T-helper 2 cell (primary cell): ENCODE results near the gene CGB5.
"Not testable (repeated sequence)": the region's sequence is repeated elsewhere in the genome, so short reads cannot be mapped to it uniquely, and the experiment has no call there.

Experiments used
- DNase-seq, 5 experiments: peaks; one replicate each; pipeline versions ENCODE4 v3.0.0 to v3.0.0-alpha.2; 2012 to 2022

The CGB5 gene

DNA sequence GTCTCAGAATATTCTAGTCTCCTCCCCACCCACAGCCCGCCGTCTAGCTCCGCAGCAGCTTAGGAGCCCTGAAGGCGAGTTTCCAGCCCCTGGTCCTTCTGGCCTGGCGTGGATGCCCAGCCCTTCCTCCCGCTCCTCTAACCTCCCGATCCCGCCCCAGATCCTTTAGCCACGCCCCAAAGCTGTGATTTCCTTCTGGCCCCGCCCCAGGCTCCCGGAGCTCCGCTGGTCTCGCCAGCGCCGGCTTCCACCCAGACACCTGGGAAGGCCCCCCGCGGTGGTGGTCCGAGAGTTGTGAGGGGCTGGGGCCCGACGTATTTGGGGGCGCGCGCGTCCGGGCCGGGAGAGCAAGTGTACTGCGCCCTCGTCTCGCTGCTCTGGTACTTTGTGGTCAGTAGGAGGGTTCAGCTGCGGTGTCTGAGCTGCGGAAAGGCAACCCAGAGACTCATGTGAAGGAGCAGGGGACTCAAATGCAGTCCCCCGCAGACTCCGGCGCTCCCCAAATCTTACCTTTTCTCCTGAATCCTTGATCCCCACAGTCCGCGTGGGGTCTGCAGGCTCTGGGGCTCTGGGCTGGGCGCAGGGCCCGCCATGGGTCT is 14.1 kb downstream of the CGB5 start, which contains the start of gene CGB7:
CGB7 (minus strand) TSS at position 114 of the 599 bp plus-strand sequence. CDS start 2,374 bp downstream, outside the sequence.
- peak in 3 of 5 experiments; percentile 17 to 37 (median 33) for DNase-seq

DNA sequence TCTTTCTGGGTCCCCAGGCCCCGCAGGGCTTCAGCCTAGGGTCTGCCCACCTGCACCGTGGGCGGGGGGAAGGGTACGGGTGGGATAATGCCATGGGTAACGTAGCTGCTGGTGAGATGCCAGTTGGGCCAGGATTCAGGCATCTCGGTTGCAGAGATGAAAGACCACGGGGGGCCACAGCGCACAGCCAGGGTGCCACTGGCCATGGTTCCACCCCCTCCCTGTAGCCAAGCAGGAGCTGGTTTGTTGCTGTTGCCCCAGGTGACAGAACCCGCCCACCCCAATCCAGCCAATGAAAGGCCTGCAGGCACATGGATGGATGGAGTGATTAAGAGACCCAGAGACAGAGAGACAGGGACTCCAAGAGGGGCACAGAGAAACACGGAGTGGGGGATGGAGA is 14.9 kb downstream of the CGB5 start:
- peak in 1 of 5 experiments; percentile 30 for DNase-seq

DNA sequence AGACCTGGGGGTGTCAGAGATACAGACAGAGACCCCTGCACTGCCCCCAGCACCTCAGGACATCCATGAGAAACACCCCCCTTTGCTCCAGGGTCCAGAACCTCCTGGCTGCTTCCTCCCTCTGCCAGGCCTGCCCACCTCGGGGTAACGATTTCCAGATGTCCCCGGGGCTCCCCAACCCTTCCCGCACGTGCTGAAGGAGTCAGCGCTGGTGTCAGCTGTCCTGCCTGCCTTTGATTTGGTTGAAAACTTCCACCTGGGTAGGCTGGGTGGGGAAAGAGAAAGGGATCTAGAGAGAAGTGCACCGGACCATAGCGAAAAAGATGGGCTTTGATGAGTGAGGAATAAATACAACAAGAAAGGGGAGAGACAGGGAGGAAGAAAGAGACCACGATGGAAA is 15.4 kb downstream of the CGB5 start:
- no peak for DNase-seq

DNA sequence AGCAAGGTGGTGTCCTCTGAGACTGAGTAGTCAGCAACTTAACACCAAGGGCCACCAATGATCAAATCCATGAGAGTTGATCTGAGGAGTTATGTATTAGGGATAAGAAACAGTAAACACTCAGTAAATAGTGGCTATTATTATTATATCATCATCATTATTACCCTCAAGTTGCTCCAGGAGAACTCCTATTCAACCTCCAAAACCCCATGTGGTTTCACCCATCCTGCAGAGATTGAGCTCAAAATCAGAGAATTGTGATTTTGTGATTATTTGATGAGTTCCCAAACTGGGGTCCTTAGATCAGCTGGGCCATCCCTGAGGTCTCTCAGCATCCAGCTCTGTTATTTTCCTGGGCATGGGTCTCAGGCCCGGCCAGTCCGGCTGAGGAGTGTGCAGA is 17.4 kb downstream of the CGB5 start:
- DNase-seq = no peak

DNA sequence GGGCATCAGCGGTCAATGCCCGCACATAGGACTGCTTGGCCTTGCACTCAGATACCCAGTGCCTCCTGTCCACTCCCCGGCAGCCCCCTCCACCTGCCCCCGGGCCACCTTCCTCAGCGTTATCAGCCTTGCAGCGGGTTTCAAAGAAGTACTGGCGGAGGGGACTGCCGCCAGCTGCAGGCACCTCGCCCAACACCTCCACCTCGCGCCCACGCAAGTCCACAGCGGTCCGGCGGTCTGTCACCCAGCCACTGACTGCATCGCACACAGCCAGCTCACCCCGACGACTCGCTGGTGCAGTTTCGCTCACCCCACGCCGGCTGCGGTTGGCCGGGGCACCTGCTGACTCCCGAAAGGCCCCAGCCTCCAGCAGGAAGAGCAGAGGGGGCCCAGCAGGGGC is 17.8 kb downstream of the CGB5 start:
- DNase-seq = no peak

DNA sequence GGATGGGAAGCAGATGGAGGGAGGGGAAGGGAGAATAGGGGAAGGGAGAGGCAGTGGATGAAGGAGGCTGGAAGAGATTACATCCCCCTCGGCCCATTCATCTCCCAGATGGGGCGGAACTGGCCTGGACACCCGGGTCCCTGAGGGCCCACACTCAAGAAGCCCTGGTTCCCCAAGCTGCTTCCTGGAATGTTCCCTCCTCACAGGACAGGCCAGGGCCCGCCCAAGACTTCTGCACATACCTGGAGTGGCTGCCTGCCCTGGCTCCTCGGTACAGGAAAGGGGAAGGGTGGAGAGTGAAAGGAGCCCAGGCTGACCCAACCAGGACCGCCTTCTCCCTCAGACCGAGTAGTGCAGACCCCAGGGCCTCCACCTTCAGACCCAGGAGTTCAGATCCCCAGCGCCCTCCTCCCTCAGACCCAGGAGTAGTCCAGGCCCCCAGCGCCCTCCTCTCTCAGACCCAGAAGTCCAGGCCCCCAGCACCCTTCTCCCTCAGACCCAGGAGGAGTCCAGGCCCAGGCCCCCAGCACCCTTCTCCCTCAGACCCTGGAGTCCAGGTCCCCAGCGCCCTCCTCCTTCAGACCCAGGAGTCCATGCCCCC is 20.5 kb downstream of the CGB5 start:
- DNase-seq = no peak

DNA sequence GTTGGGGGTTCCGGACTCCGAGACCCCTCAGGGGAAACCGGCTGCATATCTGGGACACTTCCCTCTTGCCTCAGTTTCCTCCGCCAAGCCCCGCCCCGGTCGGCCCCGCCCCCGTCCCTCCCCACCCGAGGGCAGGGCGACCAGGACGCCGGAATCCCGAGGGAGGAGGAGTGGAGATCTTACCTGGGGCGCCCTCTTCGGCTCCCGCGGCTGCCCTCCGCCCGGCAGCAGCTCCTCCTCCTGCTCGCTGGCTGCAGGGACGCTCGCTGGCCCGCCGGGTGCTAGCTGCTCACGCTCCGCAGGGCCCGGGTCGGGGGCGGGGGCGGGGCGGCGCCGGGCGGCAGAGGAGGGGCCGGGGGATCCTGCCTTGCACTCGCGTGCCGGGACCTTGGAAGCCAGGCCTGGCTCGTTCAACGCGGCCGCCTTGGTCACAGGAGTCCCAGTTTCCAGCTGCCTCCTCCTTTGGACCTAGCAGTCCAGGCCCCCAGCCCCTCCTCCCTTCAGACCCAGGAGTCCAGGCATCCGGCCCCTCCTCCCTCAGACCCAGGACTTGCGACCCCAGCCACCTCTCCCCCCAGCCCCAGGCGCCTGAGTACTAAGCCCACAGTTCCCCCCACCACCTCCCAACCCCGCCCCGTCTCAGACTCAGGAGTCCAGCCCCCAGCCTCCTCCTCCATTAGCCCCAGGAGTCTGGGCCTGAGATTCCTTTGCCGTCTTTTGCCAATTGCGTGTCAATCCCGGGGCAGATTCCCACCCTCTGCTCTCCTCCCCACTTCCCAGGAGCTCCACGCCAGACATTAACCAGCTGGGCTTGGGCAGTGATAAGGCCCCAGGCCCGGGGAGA is 21.3 kb downstream of the CGB5 start, which contains the start of gene NTF4:
NTF4 (minus strand) TSS at position 51 of the 844 bp plus-strand sequence. CDS start 2,821 bp downstream, outside the sequence.
- DNase-seq = no peak

DNA sequence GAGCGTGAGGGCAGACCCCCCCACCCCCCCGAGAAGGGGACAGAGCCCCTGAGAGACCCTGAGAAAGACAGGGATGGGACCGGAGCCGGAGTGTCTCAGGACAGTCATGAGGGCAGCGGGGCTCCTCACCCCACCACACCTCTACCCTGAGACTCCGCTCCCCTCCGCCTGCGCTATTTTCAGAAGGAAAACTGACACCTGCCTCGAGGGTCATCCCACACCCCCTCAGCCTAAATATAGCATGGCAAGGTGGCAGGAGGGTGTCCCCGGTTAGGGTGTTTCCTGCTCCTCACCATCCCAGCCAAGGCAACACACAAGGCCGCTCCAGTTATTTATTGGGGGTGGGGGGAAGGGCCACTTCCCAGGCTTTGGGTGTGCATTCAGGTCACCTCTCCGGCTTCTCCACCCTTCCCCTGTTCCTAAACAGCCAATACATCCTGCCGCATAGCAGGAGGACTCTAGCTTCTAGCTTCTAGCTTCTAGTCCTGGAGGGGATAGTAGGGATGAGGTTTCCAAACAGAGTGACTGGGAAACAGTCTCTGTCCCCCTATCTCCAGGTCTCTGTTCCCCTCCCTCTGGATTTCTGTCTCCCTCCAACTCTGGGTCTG is 22.4 kb downstream of the CGB5 start:
- no peak for DNase-seq

DNA sequence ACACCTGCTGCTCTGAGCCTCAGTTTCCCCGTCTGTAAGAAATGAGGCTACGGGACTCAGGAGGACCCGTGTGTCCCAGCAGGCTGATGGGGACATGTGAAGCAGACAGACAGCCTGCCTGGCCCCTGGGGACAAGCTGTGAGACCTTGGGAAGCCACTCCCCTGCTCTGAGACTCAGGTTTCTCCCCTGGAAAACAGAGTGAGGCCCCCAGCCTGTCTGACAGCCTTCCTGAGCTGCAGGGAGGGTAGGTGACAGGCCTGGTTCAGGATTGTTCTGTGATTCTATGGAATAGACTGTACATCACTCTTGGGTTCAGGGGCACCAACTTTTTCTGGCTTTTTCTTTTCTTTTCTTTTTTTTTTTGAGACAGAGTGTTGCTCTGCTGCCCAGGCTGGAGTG is 23.9 kb downstream of the CGB5 start:
- DNase-seq = no peak

DNA sequence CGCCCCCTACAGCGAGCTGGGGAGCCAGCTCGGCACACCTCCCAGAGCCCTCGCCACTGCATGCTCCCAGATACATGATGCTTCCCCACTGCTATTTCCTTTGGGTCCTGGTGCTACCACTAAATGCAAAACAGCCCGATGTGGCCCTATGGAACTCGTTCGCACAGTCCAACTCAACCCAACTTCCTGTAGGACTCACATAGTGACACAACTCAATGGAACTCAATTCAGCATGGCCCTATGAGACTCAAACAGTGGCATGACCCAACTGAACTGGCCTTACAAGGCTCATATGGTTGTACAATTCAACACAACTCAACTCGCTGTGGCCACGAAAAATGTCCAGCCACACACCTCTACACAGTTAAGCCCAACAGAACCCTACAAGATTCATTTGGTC is 25.4 kb downstream of the CGB5 start:
- no peak for DNase-seq

DNA sequence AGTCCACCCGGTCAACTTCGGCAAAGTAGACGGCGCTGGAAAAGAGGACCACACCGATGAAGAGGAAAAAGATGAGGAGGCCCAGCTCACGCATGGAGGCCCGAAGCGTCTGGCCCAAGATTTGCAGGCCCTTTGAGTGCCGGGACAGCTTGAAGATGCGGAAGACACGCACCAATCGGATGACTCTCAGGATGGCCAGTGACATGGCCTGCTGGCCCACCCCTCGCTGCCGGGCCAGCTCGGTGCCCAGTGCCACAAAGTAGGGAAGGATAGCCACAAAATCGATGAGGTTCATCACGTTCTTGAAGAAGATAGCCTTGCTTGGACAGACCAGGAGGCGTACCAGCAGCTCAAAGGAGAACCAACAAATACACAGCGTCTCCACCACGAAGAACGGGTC is 26.8 kb downstream of the CGB5 start:
- no peak for DNase-seq

DNA sequence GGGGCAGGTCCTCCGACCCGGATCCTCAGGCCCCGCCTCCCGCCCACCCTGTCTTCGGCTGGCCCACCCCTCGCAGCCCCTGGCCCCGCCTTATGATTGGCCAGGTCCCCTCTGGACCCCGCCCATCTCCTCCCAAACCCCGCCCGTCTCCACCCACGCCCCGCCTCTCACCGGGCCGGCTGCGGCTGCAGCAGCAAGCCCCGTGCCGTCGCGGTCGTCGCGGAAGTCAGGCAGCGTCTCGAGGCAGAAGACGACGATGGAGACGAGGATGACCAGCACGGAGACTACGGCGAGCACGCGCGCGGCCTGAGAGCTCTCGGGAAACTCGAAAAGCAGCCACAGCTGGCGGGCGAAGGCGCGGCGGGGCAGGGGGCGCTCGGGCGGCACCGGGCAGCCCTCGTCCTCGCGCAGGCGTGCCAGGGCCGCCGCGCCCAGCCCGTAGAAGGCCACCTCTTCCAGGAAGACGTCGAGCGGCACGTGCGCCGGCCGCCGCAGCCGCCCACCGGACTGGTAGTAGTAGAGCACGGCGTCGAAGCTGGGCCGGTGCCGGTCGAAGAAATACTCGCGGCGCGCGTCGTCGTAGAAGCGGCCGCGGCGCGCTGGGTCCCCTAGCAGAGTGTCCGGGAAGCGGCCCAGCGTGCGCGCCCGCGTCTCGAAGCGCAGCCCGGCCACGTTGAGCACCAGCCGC is 28.4 kb downstream of the CGB5 start:
- peak in 1 of 5 experiments; percentile 47 for DNase-seq

DNA sequence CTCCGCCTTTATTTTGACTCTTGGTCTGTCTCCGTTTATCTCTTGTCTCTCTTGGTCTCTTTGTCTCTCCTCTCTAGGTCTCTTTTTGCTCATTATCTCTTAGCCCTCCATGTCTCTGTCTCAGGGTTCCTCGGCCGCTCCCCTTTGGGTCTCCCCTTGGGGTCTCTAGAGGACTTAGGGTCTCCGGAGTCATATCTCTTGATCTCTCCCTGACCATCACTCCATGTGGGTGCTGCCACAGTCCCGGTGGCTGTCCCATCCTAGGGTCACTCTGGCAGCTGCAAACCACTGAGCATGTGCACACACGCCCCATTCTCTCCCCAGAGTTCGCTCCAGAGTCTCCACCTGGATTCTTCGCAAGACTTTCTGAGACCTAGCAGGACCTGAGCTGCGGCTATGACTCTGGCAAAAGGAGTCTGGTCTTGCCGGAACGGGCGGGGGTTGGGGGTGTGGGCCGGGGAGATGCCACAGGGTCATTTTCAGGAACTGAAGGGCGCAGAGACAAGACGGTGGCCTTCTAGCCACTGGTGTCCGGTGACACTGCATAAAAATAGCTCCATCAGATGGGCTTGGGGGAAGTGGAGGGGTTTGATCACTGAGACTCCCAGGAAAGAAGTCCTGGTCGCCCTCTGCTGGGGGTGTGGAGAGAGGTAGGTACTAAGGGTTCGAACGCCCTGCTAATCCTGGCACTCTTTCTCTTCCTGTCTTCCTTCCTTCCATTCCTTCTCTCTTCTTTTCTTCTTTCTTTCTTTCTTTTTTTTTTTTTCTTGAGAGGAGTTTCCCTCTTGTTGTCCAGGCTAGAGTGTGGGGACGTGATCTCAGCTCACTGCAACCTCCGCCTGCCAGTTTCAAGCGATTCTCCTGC is 30.1 kb downstream of the CGB5 start:
- DNase-seq = no peak

DNA sequence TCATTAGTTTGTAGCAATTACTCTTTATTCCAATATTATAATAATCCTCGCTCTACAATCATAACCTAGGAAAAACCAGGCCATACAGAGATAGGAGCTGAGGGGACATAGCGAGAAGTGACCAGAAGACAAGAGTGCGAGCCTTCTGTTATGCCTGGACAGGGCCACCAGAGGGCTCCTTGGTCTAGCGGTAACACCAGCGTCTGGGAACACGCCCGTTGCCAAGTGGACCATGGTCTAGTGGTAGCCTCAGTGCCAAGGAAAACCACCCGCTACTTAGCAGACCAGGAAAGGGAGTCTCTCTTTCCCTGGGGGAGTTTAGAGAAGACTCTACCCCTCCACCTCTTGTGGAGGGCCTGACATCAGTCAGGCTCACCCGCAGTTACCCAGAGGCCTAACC is 31.2 kb downstream of the CGB5 start:
- not testable (repeated sequence) for DNase-seq

DNA sequence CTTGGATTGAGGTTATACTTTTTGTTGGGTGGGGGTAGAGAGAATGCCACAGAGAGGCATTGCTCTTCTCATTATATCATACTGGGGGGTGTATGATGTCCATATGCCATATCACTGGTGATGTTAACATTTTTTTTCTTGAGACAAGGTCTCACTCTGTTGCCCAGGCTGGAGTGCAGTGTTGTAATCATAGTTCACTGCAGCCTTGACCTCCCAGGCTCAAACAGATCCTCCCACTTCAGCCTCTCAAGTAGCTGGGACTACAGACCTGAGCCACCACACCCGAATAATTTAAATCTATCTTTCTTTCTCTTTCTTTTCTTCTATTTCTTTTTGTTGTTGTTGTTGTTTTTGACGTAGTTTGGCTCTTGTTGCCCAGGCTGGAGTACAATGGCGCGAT is 36.7 kb downstream of the CGB5 start:
- no peak for DNase-seq

DNA sequence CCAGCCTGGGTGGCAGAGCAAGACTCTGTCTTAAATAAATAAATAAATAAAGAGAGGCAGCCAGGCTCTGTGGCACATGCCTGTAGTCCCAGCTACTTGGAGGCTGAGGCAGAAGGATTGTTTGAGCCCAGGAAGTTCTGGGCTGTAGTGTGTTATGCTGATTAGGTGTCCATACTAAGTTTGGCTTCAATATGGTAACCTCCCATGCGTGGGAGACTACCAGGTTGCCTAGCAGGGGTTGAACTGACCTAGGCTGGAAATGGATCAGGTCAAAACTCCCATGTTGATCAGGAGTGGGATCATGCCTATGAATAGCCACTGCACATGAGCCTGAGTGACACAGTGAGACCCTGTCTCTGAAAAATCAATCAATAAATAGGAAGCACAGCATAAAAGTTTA is 37.6 kb downstream of the CGB5 start:
- DNase-seq = no peak

DNA sequence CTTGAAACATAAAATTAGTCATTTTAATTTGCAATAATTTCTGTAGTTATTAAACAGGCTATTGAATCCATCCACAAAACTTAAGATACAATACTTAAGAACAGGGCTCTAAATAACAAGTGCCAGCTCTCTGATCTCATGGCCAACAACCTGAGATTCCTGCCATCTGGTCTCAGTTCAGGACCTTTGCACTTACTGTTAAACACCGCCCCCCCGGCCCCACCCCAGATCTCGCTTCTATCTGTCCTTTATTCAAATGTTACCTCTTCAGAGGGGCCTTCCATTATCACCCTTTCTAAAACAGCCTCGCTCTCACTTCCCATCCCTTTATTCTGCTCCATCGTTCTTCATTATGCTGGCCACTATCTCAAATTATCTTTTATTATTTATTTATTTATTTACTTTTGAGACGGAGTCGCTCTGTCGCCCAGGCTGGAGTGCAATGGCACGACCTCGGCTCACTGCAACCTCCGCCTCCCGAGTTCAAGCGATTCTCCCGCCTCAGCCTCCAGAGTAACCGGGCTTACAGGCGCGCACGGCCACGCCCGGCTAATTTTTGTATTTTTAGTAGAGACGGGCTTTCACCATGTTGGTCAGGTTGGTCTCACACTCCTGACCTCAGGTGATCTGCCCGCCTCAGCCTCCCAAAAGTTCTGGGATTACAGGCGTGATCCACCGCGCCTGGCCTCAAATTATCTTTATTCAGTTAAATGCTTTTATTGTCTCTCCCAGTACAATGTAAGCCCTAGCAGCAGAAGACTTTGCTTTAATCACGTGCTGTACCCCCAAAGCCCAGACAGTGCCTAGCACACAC is 40.8 kb downstream of the CGB5 start:
- DNase-seq = no peak

DNA sequence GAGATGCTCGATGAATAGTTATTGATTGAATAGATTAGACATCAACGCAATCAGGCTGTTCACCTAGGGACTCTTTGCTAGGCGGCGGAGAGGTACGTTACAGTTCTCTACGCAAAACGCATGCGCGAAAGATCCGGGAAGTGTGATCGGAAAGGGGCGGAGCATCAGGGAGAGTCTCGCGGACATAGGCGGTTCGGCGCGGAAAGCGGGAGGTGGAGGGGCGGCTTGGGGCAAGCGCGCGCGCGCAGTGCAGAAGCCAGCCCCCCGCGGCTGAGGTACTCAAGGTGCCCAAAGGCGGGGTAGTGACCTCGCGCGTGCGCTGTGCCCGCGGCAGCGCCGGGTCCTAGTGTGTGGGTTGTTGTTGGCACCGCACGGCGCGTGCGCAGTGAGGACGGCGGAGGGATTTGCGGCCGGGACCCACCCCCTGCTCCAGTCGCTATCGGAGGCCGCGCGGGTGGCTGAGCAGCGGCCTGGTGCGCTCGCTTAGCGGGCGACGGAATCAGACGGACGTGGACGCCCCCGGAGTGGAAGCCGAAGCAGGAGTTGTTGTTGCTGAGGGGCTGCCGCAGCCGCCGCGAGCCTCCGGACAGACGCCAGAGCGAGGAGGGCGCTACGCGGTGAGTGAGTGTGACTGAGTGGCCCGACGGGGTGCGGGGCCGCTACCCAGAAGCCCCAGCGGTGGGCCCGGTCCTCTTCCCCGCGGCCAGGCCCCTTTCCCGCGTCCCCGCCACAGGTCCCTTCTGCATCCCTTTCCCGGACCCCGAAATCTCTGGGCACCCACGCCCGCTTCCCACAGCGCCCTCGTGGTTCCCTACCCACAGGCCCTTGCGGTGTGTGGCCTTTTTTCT is 41.6 kb downstream of the CGB5 start, which contains the start of gene SNRNP70:
SNRNP70 (plus strand) TSS at position 432 of the 848 bp plus-strand sequence. CDS start 964 bp downstream, outside the sequence.
- DNase-seq = peak; percentile 98 to 100 (median 99)

DNA sequence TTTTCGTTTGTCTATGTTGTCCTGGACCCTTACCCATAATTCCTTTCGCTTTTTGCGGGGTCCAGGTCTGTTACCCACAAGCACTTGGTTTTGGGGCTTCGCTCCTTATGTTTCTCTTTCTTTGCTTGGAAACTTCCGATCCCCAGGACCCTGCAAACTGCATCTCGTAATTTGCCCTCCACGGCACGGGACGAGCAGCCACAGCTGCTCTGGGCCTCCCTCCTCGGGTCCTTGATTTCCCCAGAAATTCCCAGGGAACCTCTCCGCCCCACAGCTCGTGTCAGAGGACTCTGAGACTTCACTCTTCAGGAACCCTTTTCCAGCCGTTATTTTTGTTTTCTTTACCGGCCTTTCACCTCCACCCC is 42.2 kb downstream of the CGB5 start:
- no peak for DNase-seq

DNA sequence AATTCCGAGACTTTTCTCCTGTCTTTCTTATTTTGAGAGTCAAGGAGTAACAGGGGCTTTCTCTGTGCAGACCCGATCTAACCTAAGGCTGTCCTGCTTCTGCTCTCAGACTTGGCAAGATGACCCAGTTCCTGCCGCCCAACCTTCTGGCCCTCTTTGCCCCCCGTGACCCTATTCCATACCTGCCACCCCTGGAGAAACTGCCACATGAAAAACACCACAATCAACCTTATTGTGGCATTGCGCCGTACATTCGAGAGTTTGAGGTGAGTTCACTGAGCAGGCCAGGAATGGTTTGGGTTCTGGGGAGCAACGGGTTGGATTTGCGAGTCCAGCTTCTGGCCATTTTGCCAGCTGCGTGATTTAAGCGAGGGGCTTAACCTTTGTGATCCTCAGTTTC is 42.6 kb downstream of the CGB5 start:
- DNase-seq = no peak
